GM06990 (cell line): Measurements from ENCODE around the gene FMN1.

Experiments
- DNase-seq: peaks from one replicate; pipeline ENCODE4 v3.0.0-alpha.2; 2011; ENCODE audit not compliant: insufficient read length; ENCODE audit errors: extremely low read depth
- H3K27me3 ChIP-seq: replicated peaks from 2 replicates; pipeline ENCODE4 v1.6.0; 2011; ENCODE audit warnings: low read length; ENCODE audit not compliant: control insufficient read depth, insufficient read depth
- H3K36me3 ChIP-seq: 2 replicates; pipeline ENCODE4 v1.5.1; 2011; ENCODE audit warnings: low read length; ENCODE audit not compliant: control insufficient read depth, insufficient read depth
- H3K4me3 ChIP-seq: replicated peaks from 2 replicates; pipeline ENCODE4 v1.5.1; 2011; ENCODE audit warnings: low read depth, mild to moderate bottlenecking, control low read depth, low read length
- TF ChIP-seq, protein P1 (sequence below): IDR thresholded peaks from 2 replicates; pipeline ENCODE4 v1.5.1; 2011; ENCODE audit warnings: low read length, control low read depth, mild to moderate bottlenecking, inconsistent platforms; ENCODE audit not compliant: insufficient read depth, poor library complexity, severe bottlenecking

The FMN1 gene

DNA sequence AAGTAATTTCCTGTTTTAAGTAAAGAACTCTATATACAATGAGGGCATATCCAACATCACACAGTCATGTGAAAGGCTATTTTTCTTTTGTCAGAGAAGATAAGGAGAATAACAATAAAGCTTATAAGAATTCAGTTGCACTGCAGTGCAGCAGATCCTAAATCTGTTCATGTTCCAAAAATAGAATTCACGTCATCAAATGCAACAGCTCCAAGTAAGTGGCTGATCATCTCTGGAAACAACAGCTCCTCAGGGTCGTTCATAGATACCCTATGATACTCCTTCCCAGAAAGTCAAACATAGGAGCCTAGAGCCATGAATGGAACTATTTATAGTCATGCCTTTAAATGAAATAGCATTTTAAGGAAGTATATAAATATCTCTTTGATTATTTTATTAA lies 100.2 kb downstream of the FMN1 start:
- TF ChIP-seq, protein P1, sequence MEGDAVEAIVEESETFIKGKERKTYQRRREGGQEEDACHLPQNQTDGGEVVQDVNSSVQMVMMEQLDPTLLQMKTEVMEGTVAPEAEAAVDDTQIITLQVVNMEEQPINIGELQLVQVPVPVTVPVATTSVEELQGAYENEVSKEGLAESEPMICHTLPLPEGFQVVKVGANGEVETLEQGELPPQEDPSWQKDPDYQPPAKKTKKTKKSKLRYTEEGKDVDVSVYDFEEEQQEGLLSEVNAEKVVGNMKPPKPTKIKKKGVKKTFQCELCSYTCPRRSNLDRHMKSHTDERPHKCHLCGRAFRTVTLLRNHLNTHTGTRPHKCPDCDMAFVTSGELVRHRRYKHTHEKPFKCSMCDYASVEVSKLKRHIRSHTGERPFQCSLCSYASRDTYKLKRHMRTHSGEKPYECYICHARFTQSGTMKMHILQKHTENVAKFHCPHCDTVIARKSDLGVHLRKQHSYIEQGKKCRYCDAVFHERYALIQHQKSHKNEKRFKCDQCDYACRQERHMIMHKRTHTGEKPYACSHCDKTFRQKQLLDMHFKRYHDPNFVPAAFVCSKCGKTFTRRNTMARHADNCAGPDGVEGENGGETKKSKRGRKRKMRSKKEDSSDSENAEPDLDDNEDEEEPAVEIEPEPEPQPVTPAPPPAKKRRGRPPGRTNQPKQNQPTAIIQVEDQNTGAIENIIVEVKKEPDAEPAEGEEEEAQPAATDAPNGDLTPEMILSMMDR: no peak
- no peaks in the 10 kb centered on the region for H3K27me3 ChIP-seq
- H3K36me3 ChIP-seq: no peaks in the 10 kb centered on the region
- no peak for DNase-seq
- no peak overlapping the region for H3K4me3 ChIP-seq

DNA sequence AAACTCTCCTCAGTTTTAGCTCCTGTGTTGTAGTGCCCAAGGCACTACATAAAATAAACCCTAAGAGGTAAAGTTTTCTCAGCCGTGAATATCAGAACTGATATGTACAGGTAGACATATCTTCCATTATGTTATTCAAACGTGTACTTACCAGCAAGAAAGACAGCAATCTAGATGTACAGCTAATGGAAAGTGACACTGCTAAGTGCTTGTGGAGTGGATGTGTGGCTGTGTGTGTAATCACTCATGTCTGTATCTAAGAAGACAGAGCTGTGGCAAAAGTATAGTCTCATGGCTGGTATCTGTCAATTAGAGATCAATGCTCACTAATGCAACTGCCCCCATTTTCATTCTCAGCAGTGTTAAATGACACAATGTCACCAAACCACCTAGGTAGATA lies 101.3 kb downstream of the FMN1 start:
- H3K4me3 ChIP-seq: no peak overlapping the region
- H3K27me3 ChIP-seq: no peaks in the 10 kb centered on the region
- TF ChIP-seq, protein P1: no peak
- H3K36me3 ChIP-seq: no peaks in the 10 kb centered on the region
- DNase-seq: no peak

DNA sequence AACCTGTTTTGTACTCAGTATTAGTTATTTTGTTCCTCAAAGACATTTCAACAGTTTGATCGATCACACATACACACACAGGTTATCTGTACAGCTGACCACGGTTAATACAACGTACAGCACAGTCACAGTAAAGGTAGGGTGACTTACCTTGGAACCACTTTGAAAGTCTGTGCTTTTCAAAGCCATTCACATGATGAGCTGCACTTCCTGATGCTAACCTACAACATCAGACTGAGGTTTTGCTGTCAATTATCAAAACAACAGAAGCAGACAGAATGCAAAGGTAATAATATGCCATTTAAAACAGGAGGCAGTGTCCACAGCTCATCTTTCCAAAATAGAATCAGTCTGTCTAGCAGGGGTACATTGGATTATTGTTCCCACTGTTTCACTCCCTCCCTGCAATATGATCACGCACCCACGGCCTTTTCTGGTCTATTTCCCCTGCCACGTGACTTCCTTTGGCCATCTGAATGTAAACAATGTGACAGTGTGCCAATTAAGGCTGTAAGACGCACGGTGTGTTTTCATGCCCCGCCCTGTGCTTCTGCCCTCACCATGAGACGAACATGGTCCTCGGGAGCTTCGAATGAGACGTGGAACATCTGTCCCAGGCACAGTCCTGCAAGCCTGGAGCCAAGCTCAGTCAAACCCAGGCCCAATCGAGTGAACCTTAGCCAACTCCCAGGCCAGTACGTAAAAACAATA lies 102.4 kb downstream of the FMN1 start:
- H3K36me3 ChIP-seq: no peaks in the 10 kb centered on the region
- TF ChIP-seq, protein P1: no peak
- H3K4me3 ChIP-seq: no peak overlapping the region
- H3K27me3 ChIP-seq: no peaks in the 10 kb centered on the region
- no peak for DNase-seq

DNA sequence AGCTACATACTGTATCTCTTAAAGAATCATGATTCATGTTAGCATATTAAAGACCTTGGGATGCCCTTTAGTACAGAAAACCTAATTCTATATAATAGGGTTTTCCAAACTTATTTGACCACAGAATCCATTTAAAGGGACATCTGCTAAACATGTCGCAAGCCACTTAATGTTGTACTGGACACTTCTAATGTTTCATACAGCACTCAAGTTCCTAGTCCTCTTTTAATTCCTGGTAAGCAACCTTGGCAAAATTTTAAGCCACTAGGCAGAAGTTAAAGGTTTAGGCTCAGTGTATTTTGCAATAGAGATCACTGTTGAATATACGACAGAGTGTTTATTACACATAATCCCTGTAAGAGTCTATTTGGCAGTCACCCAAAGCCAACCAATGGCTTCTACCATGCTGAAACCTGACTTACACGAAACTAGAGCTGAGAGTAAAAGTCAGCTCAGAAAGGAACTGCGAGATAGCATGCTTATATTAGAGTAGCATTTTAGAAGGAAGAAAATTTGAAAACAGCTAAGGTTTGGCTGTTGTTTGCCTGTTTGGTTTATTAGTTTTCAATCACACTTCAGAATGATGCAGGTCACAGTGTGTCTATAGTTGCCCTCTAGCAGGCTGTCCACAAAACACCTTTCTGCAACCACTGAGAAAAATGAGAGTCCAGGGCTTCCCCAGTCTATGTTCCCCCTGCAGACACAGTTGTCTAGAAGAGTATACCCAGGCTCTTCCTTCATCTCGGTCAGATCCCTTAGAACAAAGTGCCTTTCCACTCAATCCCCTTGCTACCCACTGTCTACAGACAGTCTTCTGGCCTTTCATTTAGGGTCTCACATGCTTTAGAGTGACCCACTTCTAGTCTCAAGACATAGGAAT lies 104.4 kb downstream of the FMN1 start:
- no peak for DNase-seq
- Histone ChIP-seq H3K4me3 (no peak overlapping the region), H3K27me3 (no peaks in the 10 kb centered on the region), H3K36me3 (no peaks in the 10 kb centered on the region)
- TF ChIP-seq, protein P1: no peak

DNA sequence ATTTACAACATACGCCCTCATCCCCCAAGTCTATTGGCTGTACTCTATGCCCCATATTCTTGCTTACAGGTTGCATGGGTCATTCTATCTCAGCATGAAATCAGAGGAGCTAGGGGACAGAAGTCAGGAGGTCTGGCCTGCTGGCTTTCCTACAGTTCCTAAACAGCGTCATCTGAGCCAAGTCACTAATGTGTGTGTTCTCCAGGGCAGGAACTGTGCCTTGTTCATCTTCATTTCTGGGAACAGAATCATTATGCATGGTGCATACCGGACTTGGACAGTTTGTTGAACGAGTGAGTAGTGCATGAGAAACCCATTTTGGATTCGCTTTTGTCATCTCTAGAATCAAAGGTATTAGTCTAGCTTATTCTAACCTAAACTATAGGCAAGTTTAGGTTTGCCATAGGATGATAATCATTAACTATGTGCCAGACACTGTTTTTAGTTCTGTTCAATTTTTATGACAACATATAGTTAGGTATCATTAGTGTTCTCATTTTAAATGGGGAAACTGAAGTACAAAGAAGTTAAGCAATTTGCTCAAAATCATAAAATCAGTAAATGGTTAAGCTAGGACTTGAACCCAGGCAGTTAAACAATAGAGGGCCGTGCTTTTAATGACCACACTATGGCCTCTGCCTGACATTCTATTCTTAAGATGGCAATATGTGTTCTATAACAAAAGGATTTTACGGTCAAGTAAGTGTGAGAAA lies 105.2 kb downstream of the FMN1 start:
- H3K27me3 ChIP-seq: no peaks in the 10 kb centered on the region
- H3K36me3 ChIP-seq: no peaks in the 10 kb centered on the region
- TF ChIP-seq, protein P1: no peak
- DNase-seq: no peak
- no peak overlapping the region for H3K4me3 ChIP-seq
